ENCODE data around the gene MMP28.
A peak's percentile ranks its signal among the peaks of the same experiment; 100 is the strongest.

Gene MMP28

GRCh38 chr17:35811759-35812158 is 16.3 kb upstream of the MMP28 start:
- peak overlapping the region; percentile 98 for H3K4me3 ChIP-seq (ENCODE audit: low read length)
- H3K36me3 ChIP-seq (ENCODE audit: control insufficient read depth, low read depth, low read length) = peaks cover 3% of the 10 kb centered on the region
- no peaks in the 10 kb centered on the region for H3K9me3 ChIP-seq (ENCODE audit: control insufficient read depth, low read depth, low read length)
- H3K9ac ChIP-seq (ENCODE audit: low read length) = no peak overlapping the region
- H3K27ac ChIP-seq (ENCODE audit: low read length) = no peak overlapping the region
- H3K4me1 ChIP-seq (ENCODE audit: control insufficient read depth, low read depth, low read length) = peaks cover 16% of the 10 kb centered on the region
- no peaks in the 10 kb centered on the region for H3K27me3 ChIP-seq (ENCODE audit: control insufficient read depth, insufficient read depth, low read length)

DNA sequence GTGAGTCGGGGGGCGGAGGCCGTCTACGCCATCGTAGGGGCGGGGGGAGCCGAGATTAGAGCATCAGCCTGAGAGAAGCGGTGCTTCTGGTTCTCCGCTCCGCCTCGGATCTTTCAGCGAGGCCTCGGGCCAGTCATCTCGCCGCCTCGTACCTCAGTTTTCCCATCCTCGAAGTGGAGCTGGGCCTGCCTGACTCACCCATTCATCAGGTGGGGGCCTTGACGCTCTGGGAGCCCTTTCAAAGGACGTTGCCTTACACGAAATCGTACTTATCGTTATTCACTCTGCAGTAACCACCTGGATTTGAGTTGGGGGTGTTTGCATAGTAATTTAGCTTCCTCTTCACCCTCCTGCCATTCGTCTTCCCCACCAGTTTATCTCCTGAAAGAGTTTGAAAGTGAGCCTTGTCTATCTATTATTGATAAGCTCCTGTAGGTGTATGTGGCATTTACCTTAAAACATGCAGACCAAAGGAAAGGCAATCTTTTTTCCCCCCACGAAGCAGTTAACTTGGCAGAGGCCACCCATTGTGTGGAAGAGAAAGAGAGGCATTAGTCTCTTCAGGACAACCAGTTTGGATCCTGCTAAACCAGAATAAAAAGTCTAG is 14.5 kb upstream of the MMP28 start:
- peaks cover 3% of the 10 kb centered on the region for H3K36me3 ChIP-seq (ENCODE audit: control insufficient read depth, low read depth, low read length)
- peak overlapping the region; percentile 96 for H3K9ac ChIP-seq (ENCODE audit: low read length)
- H3K27ac ChIP-seq (ENCODE audit: low read length) = peak overlapping the region; percentile 99
- peaks cover 16% of the 10 kb centered on the region for H3K4me1 ChIP-seq (ENCODE audit: control insufficient read depth, low read depth, low read length)
- H3K4me3 ChIP-seq (ENCODE audit: low read length) = peak overlapping the region; percentile 98
- no peaks in the 10 kb centered on the region for H3K9me3 ChIP-seq (ENCODE audit: control insufficient read depth, low read depth, low read length)
- no peaks in the 10 kb centered on the region for H3K27me3 ChIP-seq (ENCODE audit: control insufficient read depth, insufficient read depth, low read length)

DNA sequence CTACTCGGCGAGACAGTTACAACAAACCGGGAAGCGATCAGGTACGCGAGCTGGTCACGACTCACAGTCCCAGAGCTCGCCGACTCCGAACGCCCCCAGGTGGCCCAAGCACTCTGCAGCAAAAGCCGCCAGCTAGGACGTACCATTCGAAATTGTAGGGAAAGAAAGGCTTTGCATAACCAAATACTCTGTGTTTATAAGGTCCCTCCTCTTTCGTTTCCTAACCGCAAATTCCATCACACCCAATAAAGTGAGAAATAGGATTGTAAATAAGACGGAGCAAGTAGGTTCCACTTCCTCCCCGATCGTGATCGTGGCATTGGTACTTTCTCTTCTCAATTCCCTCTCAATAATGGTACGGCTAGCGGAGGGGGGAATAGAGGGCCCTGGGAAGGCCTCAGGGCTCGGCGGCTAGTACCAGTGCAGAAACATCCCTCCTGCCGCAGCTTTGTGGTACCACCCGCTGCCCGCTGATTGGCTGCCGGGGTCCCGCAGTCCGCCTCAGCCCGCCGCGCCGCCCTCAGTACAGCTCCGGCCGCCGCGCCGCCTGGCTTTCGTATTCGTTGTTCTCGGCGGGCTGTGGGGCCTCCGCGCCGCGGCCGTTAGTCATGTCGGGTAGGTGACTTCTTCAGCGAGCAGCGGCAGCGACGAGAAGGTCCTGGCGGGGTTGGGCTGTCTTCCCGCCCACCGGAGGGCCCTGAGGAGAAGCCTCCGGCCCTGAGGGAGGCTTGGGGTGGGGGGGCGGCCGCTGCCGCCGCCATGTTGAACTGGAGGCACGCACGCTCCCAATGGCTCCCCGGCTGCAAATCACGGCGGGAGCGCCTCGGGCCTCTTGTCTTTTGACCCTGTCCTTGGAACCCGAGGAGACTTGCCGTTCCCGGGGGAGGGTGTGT is 13.8 kb upstream of the MMP28 start, which contains the start of gene TAF15:
TAF15 (plus strand) TSS at position 523 of the 893 bp plus-strand sequence; CDS start at position 609, 86 bp downstream.
- Histone ChIP-seq H3K27me3 (ENCODE audit: control insufficient read depth, insufficient read depth, low read length) (no peaks in the 10 kb centered on the region), H3K4me1 (ENCODE audit: control insufficient read depth, low read depth, low read length) (peaks cover 16% of the 10 kb centered on the region), H3K36me3 (ENCODE audit: control insufficient read depth, low read depth, low read length) (peaks cover 3% of the 10 kb centered on the region), H3K9ac (ENCODE audit: low read length) (peak within 1 kb of the TSS; percentile 96), H3K9me3 (ENCODE audit: control insufficient read depth, low read depth, low read length) (no peaks in the 10 kb centered on the region), H3K4me3 (ENCODE audit: low read length) (peak within 1 kb of the TSS; percentile 98), H3K27ac (ENCODE audit: low read length) (peak within 1 kb of the TSS; percentile 99)

- peak overlapping the region; percentile 99 for H3K27ac ChIP-seq (ENCODE audit: low read length)
Measured at GRCh38 chr17:35808240-35808961, 13.0 kb upstream of the MMP28 start.

DNA sequence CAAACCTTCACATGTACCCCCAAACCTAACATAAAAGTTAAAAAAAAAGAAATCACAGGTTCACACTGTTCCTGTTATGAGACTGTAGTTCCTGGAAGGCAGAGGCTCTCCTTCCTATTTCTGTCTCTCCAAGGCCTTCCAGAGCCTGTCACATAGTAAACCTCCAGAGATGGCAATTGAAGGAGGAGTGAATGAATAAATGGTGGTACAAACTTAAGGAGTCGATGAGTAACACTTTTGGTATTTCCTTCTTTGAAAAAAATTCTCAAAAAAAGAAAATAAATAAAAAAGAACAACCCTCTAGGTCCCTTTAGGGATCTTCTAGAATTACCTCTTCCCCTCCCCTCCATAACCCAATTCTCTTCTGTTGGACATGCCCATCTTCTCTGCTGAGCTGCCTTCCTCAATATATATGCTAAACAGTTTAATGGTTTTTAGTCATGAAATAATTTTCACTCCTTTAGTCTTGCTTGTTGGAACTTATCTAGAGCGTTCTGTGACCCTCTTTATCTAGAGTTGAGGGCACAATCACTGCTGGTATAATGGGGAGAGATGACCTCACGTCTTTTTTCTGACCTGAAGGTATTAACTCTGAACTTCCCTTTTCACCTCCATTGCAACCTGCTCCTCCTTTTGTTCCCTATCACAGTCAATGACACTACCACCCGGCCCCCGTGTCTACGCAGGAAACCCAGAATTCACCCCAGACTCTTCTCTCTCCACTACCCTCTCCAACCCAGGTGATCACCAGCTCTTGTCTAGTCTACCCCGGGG is 12.1 kb upstream of the MMP28 start:
- Histone ChIP-seq H3K9me3 (ENCODE audit: control insufficient read depth, low read depth, low read length) (no peaks in the 10 kb centered on the region), H3K4me1 (ENCODE audit: control insufficient read depth, low read depth, low read length) (peaks cover 16% of the 10 kb centered on the region), H3K27ac (ENCODE audit: low read length) (no peak overlapping the region), H3K27me3 (ENCODE audit: control insufficient read depth, insufficient read depth, low read length) (no peaks in the 10 kb centered on the region), H3K4me3 (ENCODE audit: low read length) (no peak overlapping the region), H3K9ac (ENCODE audit: low read length) (no peak overlapping the region), H3K36me3 (ENCODE audit: control insufficient read depth, low read depth, low read length) (peaks cover 3% of the 10 kb centered on the region)

More at GRCh38 chr17:35808240-35808961, 13.0 kb upstream of the MMP28 start:
- Histone ChIP-seq H3K4me1 (ENCODE audit: control insufficient read depth, low read depth, low read length) (peaks cover 16% of the 10 kb centered on the region), H3K36me3 (ENCODE audit: control insufficient read depth, low read depth, low read length) (peaks cover 3% of the 10 kb centered on the region), H3K9me3 (ENCODE audit: control insufficient read depth, low read depth, low read length) (no peaks in the 10 kb centered on the region), H3K27me3 (ENCODE audit: control insufficient read depth, insufficient read depth, low read length) (no peaks in the 10 kb centered on the region), H3K9ac (ENCODE audit: low read length) (peak overlapping the region; percentile 96), H3K4me3 (ENCODE audit: low read length) (peak overlapping the region; percentile 98)

- Histone ChIP-seq H3K36me3 (ENCODE audit: control insufficient read depth, low read depth, low read length) (no peaks in the 10 kb centered on the region), H3K4me1 (ENCODE audit: control insufficient read depth, low read depth, low read length) (peaks cover 6% of the 10 kb centered on the region), H3K9ac (ENCODE audit: low read length) (no peak overlapping the region), H3K27ac (ENCODE audit: low read length) (no peak overlapping the region), H3K27me3 (ENCODE audit: control insufficient read depth, insufficient read depth, low read length) (no peaks in the 10 kb centered on the region), H3K9me3 (ENCODE audit: control insufficient read depth, low read depth, low read length) (no peaks in the 10 kb centered on the region), H3K4me3 (ENCODE audit: low read length) (no peak overlapping the region)
Measured at GRCh38 chr17:35804658-35805192, 9.3 kb upstream of the MMP28 start.

DNA sequence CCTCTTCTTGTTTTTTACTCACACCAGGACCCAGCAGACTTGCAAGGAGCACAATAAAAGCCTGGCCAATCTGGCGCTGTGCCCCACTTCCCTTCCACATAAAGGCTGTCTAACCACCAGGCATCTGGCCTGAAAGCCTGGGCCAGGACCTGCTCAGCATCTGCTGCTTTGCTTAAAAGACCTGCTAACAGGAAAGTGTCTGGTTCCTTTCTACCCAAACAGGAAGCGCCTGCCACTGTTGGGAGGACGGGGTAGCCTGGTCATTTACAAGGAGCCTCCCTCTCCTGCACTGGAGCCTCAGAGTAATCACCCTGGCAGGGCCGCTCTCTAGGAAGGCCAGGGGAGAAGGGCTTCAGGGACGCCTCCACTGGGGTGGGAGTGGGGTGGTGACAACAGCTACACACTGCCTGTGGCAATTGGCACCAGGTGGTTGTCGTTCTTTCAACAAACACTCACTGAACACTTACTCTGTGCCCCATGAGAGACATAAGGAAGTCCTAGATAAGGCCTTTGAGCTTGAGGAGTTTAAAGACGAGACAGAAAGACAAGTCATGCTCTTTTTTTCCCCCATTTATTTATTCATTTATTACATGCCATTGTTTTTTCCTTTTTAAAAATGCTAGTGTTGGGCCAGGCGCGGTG is 6.3 kb upstream of the MMP28 start:
- Histone ChIP-seq H3K9me3 (ENCODE audit: control insufficient read depth, low read depth, low read length) (no peaks in the 10 kb centered on the region), H3K4me1 (ENCODE audit: control insufficient read depth, low read depth, low read length) (no peaks in the 10 kb centered on the region), H3K4me3 (ENCODE audit: low read length) (no peak overlapping the region), H3K36me3 (ENCODE audit: control insufficient read depth, low read depth, low read length) (no peaks in the 10 kb centered on the region), H3K9ac (ENCODE audit: low read length) (no peak overlapping the region), H3K27ac (ENCODE audit: low read length) (no peak overlapping the region), H3K27me3 (ENCODE audit: control insufficient read depth, insufficient read depth, low read length) (peaks cover 19% of the 10 kb centered on the region)

- Histone ChIP-seq H3K9ac (ENCODE audit: low read length) (no peak overlapping the region), H3K9me3 (ENCODE audit: control insufficient read depth, low read depth, low read length) (no peaks in the 10 kb centered on the region), H3K4me3 (ENCODE audit: low read length) (no peak overlapping the region), H3K36me3 (ENCODE audit: control insufficient read depth, low read depth, low read length) (no peaks in the 10 kb centered on the region), H3K4me1 (ENCODE audit: control insufficient read depth, low read depth, low read length) (no peaks in the 10 kb centered on the region), H3K27me3 (ENCODE audit: control insufficient read depth, insufficient read depth, low read length) (peaks cover 37% of the 10 kb centered on the region), H3K27ac (ENCODE audit: low read length) (no peak overlapping the region)
Measured at GRCh38 chr17:35799942-35800341, 4.5 kb upstream of the MMP28 start.

DNA sequence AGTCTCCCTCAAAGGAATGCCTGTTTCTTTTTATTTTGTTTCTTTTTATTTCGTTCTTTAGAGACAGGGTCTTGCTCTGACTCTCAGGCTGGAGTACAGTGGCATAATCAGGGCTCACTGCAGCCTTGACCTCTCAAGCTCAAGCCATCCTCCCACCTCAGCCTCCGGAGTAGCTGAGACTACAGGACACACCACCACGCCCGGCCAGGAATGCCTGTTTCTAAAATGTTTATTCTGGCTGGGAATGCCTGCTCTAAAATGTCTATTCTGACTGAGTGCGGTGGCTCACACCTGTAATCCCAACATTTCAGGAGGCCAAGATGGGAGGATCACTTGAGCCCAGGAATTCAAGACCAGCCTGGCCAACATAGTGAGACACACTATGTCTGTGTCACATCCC is 2.5 kb upstream of the MMP28 start:
- Histone ChIP-seq H3K9ac (ENCODE audit: low read length) (no peak overlapping the region), H3K4me3 (ENCODE audit: low read length) (no peak overlapping the region), H3K36me3 (ENCODE audit: control insufficient read depth, low read depth, low read length) (no peaks in the 10 kb centered on the region), H3K27ac (ENCODE audit: low read length) (no peak overlapping the region), H3K9me3 (ENCODE audit: control insufficient read depth, low read depth, low read length) (no peaks in the 10 kb centered on the region), H3K4me1 (ENCODE audit: control insufficient read depth, low read depth, low read length) (no peaks in the 10 kb centered on the region), H3K27me3 (ENCODE audit: control insufficient read depth, insufficient read depth, low read length) (peaks cover 57% of the 10 kb centered on the region)

DNA sequence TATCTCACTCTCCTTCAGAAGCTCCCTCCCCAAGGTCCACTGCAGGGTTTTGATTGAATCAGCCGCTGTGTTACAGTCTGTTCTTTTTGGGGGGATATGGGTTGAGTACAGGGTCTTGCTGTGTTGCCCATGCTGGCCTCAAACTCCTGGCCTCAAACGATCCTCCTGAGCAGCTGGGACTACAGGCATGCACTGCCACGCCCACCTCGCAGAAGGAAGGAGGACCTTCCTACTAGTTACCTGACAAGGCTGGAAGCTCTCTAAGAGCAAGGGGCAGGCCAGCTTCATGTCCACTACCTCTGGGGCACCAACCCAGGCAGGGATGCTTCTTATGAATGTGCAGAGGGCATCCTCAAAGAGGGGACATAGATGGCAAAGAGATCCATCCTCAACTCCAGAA is 1.9 kb upstream of the MMP28 start:
- Histone ChIP-seq H3K9me3 (ENCODE audit: control insufficient read depth, low read depth, low read length) (no peaks in the 10 kb centered on the region), H3K9ac (ENCODE audit: low read length) (no peak overlapping the region), H3K27ac (ENCODE audit: low read length) (no peak overlapping the region), H3K4me3 (ENCODE audit: low read length) (no peak overlapping the region), H3K27me3 (ENCODE audit: control insufficient read depth, insufficient read depth, low read length) (peaks cover 62% of the 10 kb centered on the region), H3K4me1 (ENCODE audit: control insufficient read depth, low read depth, low read length) (no peaks in the 10 kb centered on the region), H3K36me3 (ENCODE audit: control insufficient read depth, low read depth, low read length) (no peaks in the 10 kb centered on the region)
